Spleen (tissue), 11 donors: ENCODE data around the gene CDC6. TPM values are rescaled to one million over a fixed set of nuclear protein-coding genes. Genes with fewer than 3 reads are reported as not detected.
A peak's percentile ranks its signal among the peaks of the same experiment; 100 is the strongest.

Source experiments
- DNase-seq: peaks from one replicate; pipeline ENCODE4 v3.0.0-alpha.2; 2020
- H3K27ac ChIP-seq, 8 donors: fragments of 200-600 bp; sonication (generic) in 7 of 8; 1 replicate in 4 of 8; 2 replicates in 4 of 8; pipeline versions ENCODE4 v1.5.0 to v1.8.0; 2016 to 2021; ENCODE audit warnings: inconsistent platforms in 4 of 8, mild to moderate bottlenecking in 4 of 8, moderate library complexity in 1 of 8
- H3K27me3 ChIP-seq, 7 donors: fragments of 200-600 bp; sonication (generic) in 6 of 7; replicated peaks in 1 of 7; 1 replicate in 4 of 7; 2 replicates in 3 of 7; pipeline versions ENCODE4 v1.5.0 to v1.8.0; 2016 to 2021; ENCODE audit warnings: inconsistent platforms in 3 of 7, mild to moderate bottlenecking in 1 of 7
- H3K36me3 ChIP-seq, 6 donors: fragments of 200-600 bp; sonication (generic) in 5 of 6; 1 replicate in 4 of 6; 2 replicates in 2 of 6; pipeline versions ENCODE4 v1.5.0 to v1.8.0; 2016 to 2021; ENCODE audit warnings: inconsistent platforms in 2 of 6
- H3K4me1 ChIP-seq, 6 donors: fragments of 200-600 bp; sonication (generic) in 5 of 6; 1 replicate in 3 of 6; 2 replicates in 3 of 6; pipeline versions ENCODE4 v1.5.0 to v1.8.0; 2016 to 2021; ENCODE audit warnings: inconsistent platforms in 3 of 6
- H3K4me3 ChIP-seq, 8 donors: fragments of 200-600 bp; sonication (generic) in 7 of 8; 1 replicate in 4 of 8; 2 replicates in 4 of 8; pipeline versions ENCODE4 v1.5.0 to v1.8.0; 2016 to 2021; ENCODE audit warnings: inconsistent platforms in 4 of 8, mild to moderate bottlenecking in 4 of 8, moderate library complexity in 2 of 8
- H3K9me3 ChIP-seq, 8 donors: fragments of 200-600 bp; sonication (generic) in 7 of 8; 1 replicate in 4 of 8; 2 replicates in 4 of 8; pipeline versions ENCODE4 v1.5.0 to v1.8.0; 2016 to 2021; ENCODE audit warnings: inconsistent platforms in 4 of 8
- POLR2A ChIP-seq, 3 donors: fragments of 450-650 bp; IDR thresholded peaks; one replicate each; pipeline ENCODE4 v1.5.1; 2017; ENCODE audit warnings: antibody characterized with exemption in 3 of 3, mild to moderate bottlenecking in 1 of 3
- POLR2AphosphoS5 ChIP-seq, 3 donors: sonication (generic); formaldehyde crosslinking; IDR thresholded peaks; one replicate each; pipeline ENCODE4 v1.5.1; 2017; ENCODE audit warnings: antibody characterized with exemption in 3 of 3
- WGBS, 5 donors: extraction: QIAGEN DNeasy Blood & Tissue Kit in 3 of 5; methylation state at CpG; one replicate each; pipeline versions ENCODE4 v1.1.5 to v1.1.7; 2013 to 2018; 5-methylcytosine and 5-hydroxymethylcytosine counted together
- intact Hi-C: fragments of 100-400 bp; cut with DNase I; formaldehyde crosslinking; loops from one replicate; pipeline ENCODE4 v1.15.0; 2023; ENCODE audit warnings: low total_unique reads
- polyA plus RNA-seq, 3 donors: library from polyadenylated mRNA; stranded (reverse); fragments of 200-250 nt; gene quantifications; one replicate each; pipeline ENCODE4 v1.2.1, GENCODE V29; 2013
- total RNA-seq, 7 donors: library from RNA; depleted of rRNA in 3 of 7; stranded (reverse); fragments of >200 nt in 3 of 7; fragmentation: NEBNext Ultra II Directional in 4 of 7; extraction: Animal tissue kit (Norgen Biotek cat#: 25700) in 4 of 7; gene quantifications; one replicate each; pipeline versions ENCODE4 v1.1.0 to v1.2.1, GENCODE V29; 2016 to 2021
- TF ChIP-seq, protein P1 (sequence below), 11 experiments: fragments of 200-600 bp in 7 of 11; fragments of 450-650 bp in 4 of 11; sonication (generic) in 4 of 11; IDR thresholded peaks in 8 of 11; conservative IDR thresholded peaks in 3 of 11; 1 replicate in 7 of 11; 2 replicates in 4 of 11; pipeline versions ENCODE4 v1.4.0 to v1.8.0; 2016 to 2021; ENCODE audit warnings: antibody characterized with exemption in 11 of 11, inconsistent platforms in 4 of 11, mild to moderate bottlenecking in 1 of 11
- donor health status: healthy with polysubstance abuse.
- donor health status: DM: no; HTN: no; CAD: no; lungs with moderate emphysema.
- donor health status: DM: no; HTN: no; CAD: no.
- donor health status: Bipolar disorder and iron deficiency.
- donor health status: healthy.
- donor health status: DM: no; HTN: no; CAD: no.
- donor health status: DM: yes; HTN: yes; CAD: no.

The CDC6 gene
- total and polyA plus RNA-seq, 10 donors: 1.2 to 11.6 (median 5.1) TPM

DNA sequence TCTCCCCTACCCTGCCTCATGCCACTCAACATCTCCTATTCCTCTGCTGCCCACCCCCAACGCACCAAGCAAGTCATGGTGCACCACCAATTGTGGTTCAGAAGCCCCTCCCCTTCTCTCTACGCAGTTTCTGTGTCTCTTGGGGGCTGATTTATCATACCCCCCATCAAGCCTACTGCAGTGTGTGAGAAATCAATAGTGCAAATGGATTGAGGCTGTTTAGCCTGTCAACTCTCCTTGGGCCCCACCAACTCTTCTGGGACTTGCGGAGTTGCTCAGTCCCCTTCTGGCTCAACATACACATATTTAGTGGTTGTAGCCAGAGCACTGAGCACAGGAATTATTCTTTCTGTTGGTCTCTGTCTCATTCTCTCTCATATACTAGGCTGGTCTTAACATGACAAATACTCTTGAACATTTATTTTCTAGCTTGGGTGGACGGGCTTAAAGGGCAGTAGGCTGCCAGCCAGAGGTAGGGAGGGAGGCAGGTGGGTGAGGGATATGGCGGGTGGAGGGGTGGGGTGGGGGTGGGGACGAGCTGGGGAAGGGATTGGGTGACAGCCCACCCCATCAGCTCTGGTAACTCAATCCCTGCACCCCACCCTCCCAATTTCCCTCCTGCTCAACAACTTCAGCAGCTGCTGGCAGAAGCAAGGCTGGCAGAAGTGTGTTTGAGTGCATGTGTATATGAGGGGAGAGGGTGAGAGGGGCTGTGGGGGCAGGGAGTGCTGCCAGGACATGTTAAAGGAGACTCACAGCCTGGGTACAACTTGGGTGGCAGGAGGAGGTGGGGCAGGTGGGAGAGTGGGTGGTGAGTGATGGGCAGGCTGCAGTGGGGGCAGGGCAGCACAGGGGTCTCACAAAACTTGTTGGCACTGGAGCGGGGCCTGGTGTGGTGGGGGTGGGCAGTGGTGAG, 26.2 kb downstream of the CDC6 start:
- H3K4me3 ChIP-seq: no peak overlapping the region
- no peaks in the 10 kb centered on the region for H3K9me3 ChIP-seq
- H3K4me1 ChIP-seq: peaks cover 59 to 99% (median 92%) of the 10 kb centered on the region in 6 donors
- no peaks in the 10 kb centered on the region for H3K36me3 ChIP-seq
- WGBS, 5 donors: 73 to 84% (median 78%) methylated on average over 6 to 7 of the region's 7 CpGs
- no peaks in the 10 kb centered on the region for H3K27me3 ChIP-seq
- intact Hi-C loops: no loop called here
- peak overlapping the region in 5 of 8 donors; percentile 15 to 97 (median 61) for H3K27ac ChIP-seq
- TF ChIP-seq, protein P1, sequence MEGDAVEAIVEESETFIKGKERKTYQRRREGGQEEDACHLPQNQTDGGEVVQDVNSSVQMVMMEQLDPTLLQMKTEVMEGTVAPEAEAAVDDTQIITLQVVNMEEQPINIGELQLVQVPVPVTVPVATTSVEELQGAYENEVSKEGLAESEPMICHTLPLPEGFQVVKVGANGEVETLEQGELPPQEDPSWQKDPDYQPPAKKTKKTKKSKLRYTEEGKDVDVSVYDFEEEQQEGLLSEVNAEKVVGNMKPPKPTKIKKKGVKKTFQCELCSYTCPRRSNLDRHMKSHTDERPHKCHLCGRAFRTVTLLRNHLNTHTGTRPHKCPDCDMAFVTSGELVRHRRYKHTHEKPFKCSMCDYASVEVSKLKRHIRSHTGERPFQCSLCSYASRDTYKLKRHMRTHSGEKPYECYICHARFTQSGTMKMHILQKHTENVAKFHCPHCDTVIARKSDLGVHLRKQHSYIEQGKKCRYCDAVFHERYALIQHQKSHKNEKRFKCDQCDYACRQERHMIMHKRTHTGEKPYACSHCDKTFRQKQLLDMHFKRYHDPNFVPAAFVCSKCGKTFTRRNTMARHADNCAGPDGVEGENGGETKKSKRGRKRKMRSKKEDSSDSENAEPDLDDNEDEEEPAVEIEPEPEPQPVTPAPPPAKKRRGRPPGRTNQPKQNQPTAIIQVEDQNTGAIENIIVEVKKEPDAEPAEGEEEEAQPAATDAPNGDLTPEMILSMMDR (IDR thresholded peaks at IDR 0.05 in 8 of 11, conservative IDR thresholded peaks at IDR 0.05 in 3 of 11): no peak
- TF ChIP-seq POLR2AphosphoS5 (IDR thresholded peaks at IDR 0.05): no peak
- no peak for TF ChIP-seq POLR2A (IDR thresholded peaks at IDR 0.05)
- DNase-seq: no peak

DNA sequence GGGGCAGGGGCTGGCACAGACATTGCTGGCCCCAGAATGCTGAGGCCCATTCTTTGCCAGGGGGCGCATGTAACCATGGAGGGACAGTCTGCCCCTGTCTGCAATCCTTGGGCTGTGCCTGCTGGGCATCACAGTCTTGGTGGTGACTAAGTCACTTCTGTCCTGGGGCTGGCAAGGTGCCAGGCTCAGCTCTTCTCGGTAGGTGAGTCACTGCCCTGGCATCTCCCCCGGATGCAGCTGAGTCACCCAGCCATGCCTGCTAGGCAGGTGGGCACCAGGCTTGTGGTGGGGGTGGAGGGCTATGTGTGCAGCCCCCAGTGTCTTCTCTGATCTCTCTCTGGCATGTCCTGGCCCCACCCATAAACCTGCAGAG, 26.9 kb downstream of the CDC6 start:
- peak overlapping the region in 5 of 8 donors; percentile 15 to 97 (median 61) for H3K27ac ChIP-seq
- H3K9me3 ChIP-seq: no peaks in the 10 kb centered on the region
- no peaks in the 10 kb centered on the region for H3K36me3 ChIP-seq
- no peaks in the 10 kb centered on the region for H3K27me3 ChIP-seq
- no peak overlapping the region for H3K4me3 ChIP-seq
- WGBS, 5 donors: 0 to 100% (median 30%) methylated on average over 1 to 3 of the region's 3 CpGs
- TF ChIP-seq, protein P1 (IDR thresholded peaks at IDR 0.05 in 8 of 11, conservative IDR thresholded peaks at IDR 0.05 in 3 of 11): peak in 1 of 11 experiments; percentile 6
- no peak for TF ChIP-seq POLR2A (IDR thresholded peaks at IDR 0.05)
- TF ChIP-seq POLR2AphosphoS5 (IDR thresholded peaks at IDR 0.05): peak; percentile 73 to 93 (median 93)
- H3K4me1 ChIP-seq: peaks cover 59 to 99% (median 92%) of the 10 kb centered on the region in 6 donors
- intact Hi-C loops: no loop called here
- DNase-seq: peak; percentile 96

DNA sequence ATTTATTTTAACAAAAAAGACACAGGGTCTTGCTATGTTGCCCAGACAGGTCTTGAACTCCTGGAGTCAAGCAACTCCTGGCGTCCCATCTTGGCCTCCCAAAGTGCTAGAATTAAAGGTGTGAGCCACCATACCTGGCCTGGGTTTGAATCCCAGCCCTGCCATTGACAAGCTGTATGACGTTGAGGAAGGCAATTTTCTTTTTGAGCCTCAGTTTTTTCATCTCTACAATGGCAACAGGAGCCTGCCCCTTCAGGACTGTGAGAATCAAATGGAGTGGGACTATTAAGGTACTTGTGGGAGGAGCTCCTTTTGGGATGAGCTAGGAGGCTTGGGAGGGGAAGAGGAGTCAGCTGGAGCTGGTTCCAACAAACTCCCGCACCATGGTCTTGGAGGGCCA, 27.5 kb downstream of the CDC6 start:
- H3K9me3 ChIP-seq: no peaks in the 10 kb centered on the region
- no peaks in the 10 kb centered on the region for H3K36me3 ChIP-seq
- H3K4me3 ChIP-seq: no peak overlapping the region
- intact Hi-C loops: no loop called here
- no peak for TF ChIP-seq POLR2A (IDR thresholded peaks at IDR 0.05)
- TF ChIP-seq POLR2AphosphoS5 (IDR thresholded peaks at IDR 0.05): no peak
- TF ChIP-seq, protein P1 (IDR thresholded peaks at IDR 0.05 in 8 of 11, conservative IDR thresholded peaks at IDR 0.05 in 3 of 11): no peak
- H3K4me1 ChIP-seq: peaks cover 61 to 99% (median 92%) of the 10 kb centered on the region in 6 donors
- WGBS, 5 donors: 86 to 90% (median 89%) methylated on average over 3 of the region's 3 CpGs
- H3K27me3 ChIP-seq: no peaks in the 10 kb centered on the region
- DNase-seq: no peak
- peak overlapping the region in 4 of 8 donors; percentile 38 to 97 (median 58) for H3K27ac ChIP-seq
